Adrenal gland (tissue), 5 donors: ENCODE measurements around the gene RFX6.

ENCODE experiments used
- POLR2A ChIP-seq, 2 donors: fragments of 450-650 bp; IDR thresholded peaks; one replicate each; pipeline ENCODE4 v1.6.1; 2017; ENCODE audit warnings: antibody characterized with exemption in 2 of 2, mild to moderate bottlenecking in 2 of 2, moderate library complexity in 1 of 2
- TF ChIP-seq, protein P1 (sequence below), 6 experiments: fragments of 450-650 bp in 4 of 6; fragments of 200-600 bp in 2 of 6; sonication (generic) in 1 of 6; IDR thresholded peaks; 1 replicate in 5 of 6; 2 replicates in 1 of 6; pipeline versions ENCODE4 v1.5.1 to v1.8.0; 2016 to 2021; ENCODE audit warnings: antibody characterized with exemption in 6 of 6, mild to moderate bottlenecking in 2 of 6, moderate library complexity in 1 of 6
- donor health status: DM: no; HTN: no; CAD: no.

GRCh38 chr6:116973976-116974375 is 96.9 kb downstream of the RFX6 start:
- TF ChIP-seq, protein P1, sequence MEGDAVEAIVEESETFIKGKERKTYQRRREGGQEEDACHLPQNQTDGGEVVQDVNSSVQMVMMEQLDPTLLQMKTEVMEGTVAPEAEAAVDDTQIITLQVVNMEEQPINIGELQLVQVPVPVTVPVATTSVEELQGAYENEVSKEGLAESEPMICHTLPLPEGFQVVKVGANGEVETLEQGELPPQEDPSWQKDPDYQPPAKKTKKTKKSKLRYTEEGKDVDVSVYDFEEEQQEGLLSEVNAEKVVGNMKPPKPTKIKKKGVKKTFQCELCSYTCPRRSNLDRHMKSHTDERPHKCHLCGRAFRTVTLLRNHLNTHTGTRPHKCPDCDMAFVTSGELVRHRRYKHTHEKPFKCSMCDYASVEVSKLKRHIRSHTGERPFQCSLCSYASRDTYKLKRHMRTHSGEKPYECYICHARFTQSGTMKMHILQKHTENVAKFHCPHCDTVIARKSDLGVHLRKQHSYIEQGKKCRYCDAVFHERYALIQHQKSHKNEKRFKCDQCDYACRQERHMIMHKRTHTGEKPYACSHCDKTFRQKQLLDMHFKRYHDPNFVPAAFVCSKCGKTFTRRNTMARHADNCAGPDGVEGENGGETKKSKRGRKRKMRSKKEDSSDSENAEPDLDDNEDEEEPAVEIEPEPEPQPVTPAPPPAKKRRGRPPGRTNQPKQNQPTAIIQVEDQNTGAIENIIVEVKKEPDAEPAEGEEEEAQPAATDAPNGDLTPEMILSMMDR (IDR thresholded peaks at IDR 0.05) = no peak
- no peak for TF ChIP-seq POLR2A (IDR thresholded peaks at IDR 0.05)
